H1 (cell line): ENCODE measurements around the gene PLEKHG5. TPM values are rescaled to one million over a fixed set of nuclear protein-coding genes. Genes with fewer than 3 reads are reported as not detected.

Experiments used
- CTCF ChIA-PET: fragments of 300-600 bp; sonication (Branson Sonifier 250); formaldehyde crosslinking; loops from one replicate; lab custom pipeline; 2021; ENCODE audit not compliant: partially characterized antibody; lab: Charles Lee
- POLR2A ChIA-PET: fragments of 300-600 bp; sonication (Branson Sonifier 250); formaldehyde crosslinking; loops from one replicate; lab custom pipeline; 2021; ENCODE audit warnings: inconsistent platforms; ENCODE audit not compliant: partially characterized antibody; lab: Charles Lee
- DNase-seq, 2 experiments: peaks; one replicate each; pipeline versions ENCODE4 v3.0.0 to v3.0.0-alpha.2; 2010 to 2022; ENCODE audit warnings: low spot score in 2 of 2, low read depth in 1 of 2, mixed read lengths in 1 of 2
- FAIRE-seq: peaks from 2 replicates; lab custom pipeline; 2011; peaks lifted over from hg19 to GRCh38; lab: Jason Lieb, UNC
- H2AFZ ChIP-seq: 2 replicates; pipeline ENCODE4 v1.8.1; 2012; ENCODE audit warnings: low read length, inconsistent platforms
- H2AK5ac ChIP-seq: 2 replicates; pipeline ENCODE4 v1.6.1; 2013; ENCODE audit warnings: low read depth, low read length
- H2BK120ac ChIP-seq: replicated peaks from 2 replicates; pipeline ENCODE3; 2013; ENCODE audit warnings: low read depth, low read length, inconsistent platforms
- H2BK12ac ChIP-seq: 2 replicates; pipeline ENCODE4 v1.6.1; 2013; ENCODE audit warnings: low read depth, low read length
- H2BK15ac ChIP-seq: 2 replicates; pipeline ENCODE4 v1.6.1; 2013; ENCODE audit warnings: low read length
- H2BK20ac ChIP-seq: 2 replicates; pipeline ENCODE4 v1.6.1; 2013; ENCODE audit warnings: low read length
- H2BK5ac ChIP-seq: 2 replicates; pipeline ENCODE4 v1.6.1; 2013; ENCODE audit warnings: low read depth, low read length
- H3K14ac ChIP-seq: 2 replicates; pipeline ENCODE4 v1.6.1; 2013; ENCODE audit warnings: inconsistent platforms; ENCODE audit not compliant: insufficient read length
- H3K18ac ChIP-seq: 2 replicates; pipeline ENCODE4 v1.6.1; 2013; ENCODE audit warnings: low read length; ENCODE audit errors: extremely low read depth
- H3K23ac ChIP-seq: 2 replicates; pipeline ENCODE4 v1.6.1; 2013; ENCODE audit warnings: inconsistent platforms; ENCODE audit not compliant: insufficient read length
- H3K23me2 ChIP-seq: 2 replicates; pipeline ENCODE4 v1.6.1; 2013; ENCODE audit warnings: low read depth, low read length
- H3K27ac ChIP-seq: 2 replicates; pipeline ENCODE4 v1.6.1; 2011; ENCODE audit warnings: low read depth, low read length, inconsistent platforms
- H3K27me3 ChIP-seq, 4 experiments: replicated peaks in 1 of 4; 1 replicate in 1 of 4; 2 replicates in 3 of 4; pipeline versions ENCODE4 v1.6.1 to v1.8.1; 2011 to 2013; ENCODE audit warnings: low read length in 3 of 4, mild to moderate bottlenecking in 3 of 4, inconsistent platforms in 2 of 4, mixed read lengths in 2 of 4, moderate library complexity in 1 of 4; ENCODE audit not compliant: control insufficient read depth in 3 of 4, insufficient read depth in 3 of 4; ENCODE audit errors: extremely low read depth in 1 of 4
- H3K36me3 ChIP-seq, 4 experiments: 2 replicates each; pipeline versions ENCODE4 v1.6.1 to v1.8.1; 2011 to 2013; ENCODE audit warnings: mild to moderate bottlenecking in 4 of 4, low read length in 3 of 4, moderate library complexity in 2 of 4, control low read depth in 1 of 4, inconsistent platforms in 1 of 4; ENCODE audit not compliant: insufficient read depth in 4 of 4, control insufficient read depth in 2 of 4
- H3K4ac ChIP-seq: replicated peaks from 2 replicates; pipeline ENCODE3; 2013; ENCODE audit warnings: low read length, low read depth, mixed read lengths, inconsistent platforms; ENCODE audit not compliant: insufficient read length
- H3K4me1 ChIP-seq, 4 experiments: replicated peaks in 1 of 4; 1 replicate in 1 of 4; 2 replicates in 3 of 4; pipeline versions ENCODE4 v1.6.1 to v1.8.1; 2011 to 2013; ENCODE audit warnings: low read length in 3 of 4, inconsistent platforms in 2 of 4, mixed read lengths in 1 of 4; ENCODE audit not compliant: insufficient read depth in 4 of 4, control insufficient read depth in 3 of 4
- H3K4me2 ChIP-seq, 2 experiments: 2 replicates each; pipeline versions ENCODE4 v1.6.1 to v1.8.1; 2011 to 2013; ENCODE audit warnings: low read depth in 2 of 2, low read length in 2 of 2, control low read depth in 1 of 2, inconsistent platforms in 1 of 2, mild to moderate bottlenecking in 1 of 2; ENCODE audit not compliant: insufficient read depth in 1 of 2
- H3K4me3 ChIP-seq, 4 experiments: fragments of 200-600, 300-600 bp in 1 of 4; sonication (generic), shearing (Covaris generic), sonication (Bioruptor Twin) in 1 of 4; 2 replicates each; pipeline versions ENCODE4 v1.5.1 to v1.8.1; 2011 to 2016; ENCODE audit warnings: low read length in 4 of 4, low read depth in 3 of 4, control low read depth in 2 of 4, inconsistent platforms in 2 of 4, mild to moderate bottlenecking in 2 of 4, mixed read lengths in 1 of 4, moderate library complexity in 1 of 4; ENCODE audit not compliant: insufficient read depth in 2 of 4; ENCODE audit errors: extremely low read depth in 1 of 4
- H3K56ac ChIP-seq: replicated peaks from 2 replicates; pipeline ENCODE3; 2013; ENCODE audit warnings: low read depth, mild to moderate bottlenecking, mixed read lengths, low read length, inconsistent platforms; ENCODE audit not compliant: insufficient read length
- H3K79me1 ChIP-seq: 2 replicates; pipeline ENCODE4 v1.6.1; 2013; ENCODE audit warnings: low read depth, low read length, control low read depth
- H3K79me2 ChIP-seq, 2 experiments: 2 replicates each; pipeline versions ENCODE4 v1.6.1 to v1.8.1; 2012 to 2013; ENCODE audit warnings: low read length in 2 of 2, mild to moderate bottlenecking in 2 of 2, inconsistent platforms in 1 of 2; ENCODE audit not compliant: insufficient read depth in 2 of 2, control insufficient read depth in 1 of 2
- H3K9ac ChIP-seq, 4 experiments: replicated peaks in 1 of 4; 1 replicate in 1 of 4; 2 replicates in 3 of 4; pipeline versions ENCODE4 v1.6.1 to v1.8.1; 2011 to 2013; ENCODE audit warnings: low read depth in 3 of 4, low read length in 3 of 4, control low read depth in 2 of 4, mild to moderate bottlenecking in 2 of 4, moderate library complexity in 2 of 4, inconsistent platforms in 1 of 4; ENCODE audit errors: extremely low read depth in 1 of 4
- H3K9me3 ChIP-seq, 2 experiments: 2 replicates each; pipeline versions ENCODE4 v1.6.1 to v1.8.1; 2012 to 2013; ENCODE audit warnings: mild to moderate bottlenecking in 2 of 2, moderate library complexity in 2 of 2, control low read depth in 1 of 2, inconsistent platforms in 1 of 2, low read depth in 1 of 2, low read length in 1 of 2, mixed read lengths in 1 of 2; ENCODE audit not compliant: insufficient read depth in 2 of 2
- H4K20me1 ChIP-seq, 2 experiments: replicated peaks in 1 of 2; 2 replicates each; pipeline versions ENCODE3 to v1.8.1; 2011 to 2013; ENCODE audit warnings: inconsistent platforms in 2 of 2, low read length in 2 of 2, mild to moderate bottlenecking in 1 of 2; ENCODE audit not compliant: insufficient read depth in 2 of 2, control insufficient read depth in 1 of 2
- H4K5ac ChIP-seq: 2 replicates; pipeline ENCODE4 v1.6.1; 2013; ENCODE audit warnings: low read length, low read depth, mixed read lengths, inconsistent platforms; ENCODE audit not compliant: insufficient read length
- H4K8ac ChIP-seq: 2 replicates; pipeline ENCODE4 v1.8.0; 2013; ENCODE audit warnings: mild to moderate bottlenecking, moderate library complexity, low read length, inconsistent platforms; ENCODE audit not compliant: insufficient read depth; ENCODE audit errors: extremely low read depth
- H4K91ac ChIP-seq: replicated peaks from 2 replicates; pipeline ENCODE3; 2013; ENCODE audit warnings: low read length, mixed read lengths, inconsistent platforms; ENCODE audit not compliant: insufficient read length
- BACH1 ChIP-seq: IDR thresholded peaks from 2 replicates; pipeline ENCODE4 v1.6.1; 2012; ENCODE audit warnings: low read length, improper control_type of control experiment
- BCL11A ChIP-seq, 2 experiments: IDR thresholded peaks; one replicate each; pipeline ENCODE4 v1.6.1; 2011; ENCODE audit warnings: low read depth in 2 of 2, low read length in 2 of 2, mild to moderate bottlenecking in 2 of 2
- CBX8 ChIP-seq: fragments of 300-800, 300-1000 bp; sonication (generic); IDR thresholded peaks from 2 replicates; pipeline ENCODE4 v1.7.1; 2016; ENCODE audit warnings: low read depth, low read length, borderline replicate concordance
- CEBPB ChIP-seq: IDR thresholded peaks from 2 replicates; pipeline ENCODE4 v1.6.1; 2012; ENCODE audit warnings: low read depth, low read length
- CTCF ChIP-seq, 3 experiments: IDR thresholded peaks; 1 replicate in 2 of 3; 2 replicates in 1 of 3; pipeline versions ENCODE4 v1.5.1 to v1.6.1; 2011; ENCODE audit warnings: low read length in 3 of 3, mild to moderate bottlenecking in 3 of 3, inconsistent platforms in 2 of 3, low read depth in 1 of 3, moderate library complexity in 1 of 3; ENCODE audit not compliant: insufficient read depth in 1 of 3; ENCODE audit errors: control extremely low read depth in 1 of 3
- KDM4A ChIP-seq: IDR thresholded peaks from one replicate; pipeline ENCODE4 v1.7.1; 2012; ENCODE audit warnings: low read depth, mild to moderate bottlenecking, moderate library complexity, low read length, inconsistent platforms; ENCODE audit not compliant: severe bottlenecking
- PHF8 ChIP-seq: fragments of 200-600 bp; sonication (generic); conservative IDR thresholded peaks from 2 replicates; pipeline ENCODE4 v1.7.1; 2012; ENCODE audit warnings: low read depth, mild to moderate bottlenecking, inconsistent platforms, low read length, moderate library complexity
- RBBP5 ChIP-seq: IDR thresholded peaks from 2 replicates; pipeline ENCODE4 v1.7.1; 2012; ENCODE audit warnings: low read depth, mild to moderate bottlenecking, inconsistent platforms, low read length, moderate library complexity, borderline replicate concordance
- SIRT6 ChIP-seq: IDR thresholded peaks from one replicate; pipeline ENCODE4 v1.7.1; 2012; ENCODE audit warnings: low read length, inconsistent platforms
- YY1 ChIP-seq: IDR thresholded peaks from 2 replicates; pipeline ENCODE4 v1.6.1; 2011; ENCODE audit warnings: low read depth, mild to moderate bottlenecking, low read length
- WGBS, 2 experiments: shearing (Covaris generic) in 1 of 2; methylation state at CpG; one replicate each; pipeline versions ENCODE4 v1.1.6 to v1.1.7; 2013 to 2015; ENCODE audit warnings: low lambda C conversion rate in 2 of 2, mixed read lengths in 2 of 2, inconsistent platforms in 1 of 2, low coverage in 1 of 2, missing lambda C conversion rate in 1 of 2; ENCODE audit not compliant: insufficient replicate concordance in 2 of 2, insufficient coverage in 1 of 2, insufficient read length in 1 of 2; ENCODE audit errors: extremely low coverage in 1 of 2, missing lambda C conversion rate in 1 of 2; 5-methylcytosine and 5-hydroxymethylcytosine counted together
- polyA plus RNA-seq, 7 experiments: library from polyadenylated mRNA; depleted of rRNA in 3 of 7; stranded (reverse) in 5 of 7; unstranded in 2 of 7; fragments of >200 nt in 5 of 7; fragments of 200-250 nt in 2 of 7; gene quantifications; 1 replicate in 5 of 7; 2 replicates in 1 of 7; 4 replicates in 1 of 7; pipeline versions ENCODE4 v1.2.1 to v1.2.3, GENCODE V29; 2011 to 2013; ENCODE audit warnings: missing spikeins in 2 of 7, mixed read lengths in 2 of 7
- total RNA-seq: library from RNA; stranded (reverse); fragmentation: NEBNext Ultra II Directional; extraction: Animal tissue kit (Norgen Biotek cat#: 25700); gene quantifications from 2 replicates; pipeline ENCODE4 v1.2.1, GENCODE V29; 2021

Gene PLEKHG5
- total and polyA plus RNA-seq, 2 of the 8 experiments (the other 6 are each of a cell fraction or from before 2014, with no cell fraction given) = 10.4 to 13.8 TPM

GRCh38 chr1:6512245-6512907 lies 20.9 kb upstream of the PLEKHG5 start:
- H3K18ac ChIP-seq = no peak overlapping the region
- H2AK5ac ChIP-seq = 0 out of 2 replicates have a peak overlapping the region, but pooled peaks have one; percentile 53
- no peaks in the 10 kb centered on the region for H3K27me3 ChIP-seq
- no peak overlapping the region for H2BK120ac ChIP-seq
- ChIA-PET CTCF (interaction anchor here (0.7 to 4.2 kb wide), 10 partner anchors 9 to 97 kb away, joined by 3 to 19 read pairs (median 4); no protein-coding TSS in a partner anchor), POLR2A (interaction anchor here (1.2 to 2.3 kb wide), 3 partner anchors 11 to 21 kb away, joined by 3 to 7 read pairs (median 4); no protein-coding TSS in a partner anchor)
- no peak for FAIRE-seq
- H4K20me1 ChIP-seq = no peaks in the 10 kb centered on the region
- H2BK15ac ChIP-seq = no peak overlapping the region
- H2BK20ac ChIP-seq = no peak overlapping the region
- DNase-seq = no peak
- H2AFZ ChIP-seq = no peak overlapping the region
- peak overlapping the region; percentile 33; the same call in 1 of the 2 replicates for H2BK12ac ChIP-seq
- no peaks in the 10 kb centered on the region for H3K23me2 ChIP-seq
- H2BK5ac ChIP-seq = no peak overlapping the region
- no peak overlapping the region for H3K27ac ChIP-seq
- no peak overlapping the region for H3K56ac ChIP-seq
- H3K23ac ChIP-seq = no peak overlapping the region
- H3K4me1 ChIP-seq = no peaks in the 10 kb centered on the region; a peak in 3 of 7 replicates
- no peak overlapping the region for H3K4me2 ChIP-seq
- H3K14ac ChIP-seq = no peak overlapping the region
- no peak overlapping the region for H4K91ac ChIP-seq
- no peaks in the 10 kb centered on the region for H3K36me3 ChIP-seq
- H3K9me3 ChIP-seq = no peaks in the 10 kb centered on the region
- 91% methylated on average over 18 of the region's 19 CpGs; no CpG with 5 or more reads in 1 of the 2 experiments for WGBS, 2 experiments
- H3K79me2 ChIP-seq = no peaks in the 10 kb centered on the region
- H3K4ac ChIP-seq = no peak overlapping the region
- no peak overlapping the region for H3K9ac ChIP-seq
- no peaks in the 10 kb centered on the region for H3K79me1 ChIP-seq
- no peak overlapping the region for H3K4me3 ChIP-seq
- H4K5ac ChIP-seq = no peak overlapping the region
- no peak overlapping the region; the same call in none of the 2 replicates for H4K8ac ChIP-seq
- no peak for TF ChIP-seq SIRT6
- TF ChIP-seq KDM4A = no peak
- no peak for TF ChIP-seq CEBPB
- no peak for TF ChIP-seq BCL11A (IDR thresholded peaks at IDR 0.05; ENCODE audit: low read depth in 2 of 2, low read length in 2 of 2)
- no peak for TF ChIP-seq YY1
- TF ChIP-seq CTCF (IDR thresholded peaks at IDR 0.05; ENCODE audit: control extremely low read depth in 1 of 3, insufficient read depth in 1 of 3, low read depth in 1 of 3, low read length in 3 of 3) = no peak
- TF ChIP-seq BACH1 = no peak
- no peak for TF ChIP-seq CBX8
- TF ChIP-seq PHF8 = no peak
- no peak for TF ChIP-seq RBBP5
